Measurements from ENCODE around the gene IMPG2. TPM values are rescaled to one million over a fixed set of nuclear protein-coding genes. Genes with fewer than 3 reads are reported as not detected.

IMPG2 gene
- total and polyA plus RNA-seq, 2 donors (not counting 1 experiment from before 2014, with no cell fraction given), result 0.21 to 0.44 TPM

DNA sequence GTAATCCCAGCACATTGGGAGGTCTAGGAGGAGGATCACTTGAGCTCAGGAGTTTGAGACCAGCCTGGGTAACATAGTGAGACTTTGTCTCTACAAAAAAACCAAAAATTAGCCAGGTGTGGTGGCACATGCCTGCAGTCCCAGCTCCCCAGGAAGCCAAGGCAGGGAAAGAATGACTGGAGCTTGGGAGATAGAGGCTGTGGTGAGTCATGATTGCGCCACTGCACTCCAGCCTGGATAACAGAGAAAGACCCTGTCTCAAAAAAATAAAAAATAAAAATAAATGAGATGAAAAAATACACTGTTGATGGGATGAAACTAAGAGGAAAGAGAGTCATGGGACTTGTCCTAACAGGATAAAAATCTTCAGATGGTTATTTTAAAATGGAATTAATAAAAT, 137.6 kb downstream of the IMPG2 start:
- Histone ChIP-seq H3K9me3 (ENCODE audit: control extremely low read depth in 1 of 3, control insufficient read depth in 2 of 3, insufficient read depth in 1 of 3, low read length in 2 of 3) (no peaks in the 10 kb centered on the region), H3K27ac (ENCODE audit: low read length in 2 of 2) (no peak overlapping the region), H3K9ac (ENCODE audit: low read length) (no peak overlapping the region), H3K4me3 (ENCODE audit: control extremely low read depth in 1 of 5, extremely low read depth in 1 of 5, insufficient read depth in 1 of 5, low read depth in 2 of 5, low read length in 4 of 5) (no peak overlapping the region), H4K20me1 (ENCODE audit: control insufficient read depth, insufficient read depth, low read length, poor library complexity, severe bottlenecking) (no peaks in the 10 kb centered on the region), H3K4me1 (ENCODE audit: control insufficient read depth in 2 of 2, insufficient read depth in 2 of 2, low read length in 2 of 2) (no peaks in the 10 kb centered on the region), H3K36me3 (replicated peaks in 1 of 2; ENCODE audit: control extremely low read depth in 1 of 2, control insufficient read depth in 1 of 2, extremely low read depth in 1 of 2, insufficient read depth in 2 of 2, low read length in 1 of 2) (no peaks in the 10 kb centered on the region), H3K79me2 (ENCODE audit: control insufficient read depth, insufficient read depth, low read length) (no peaks in the 10 kb centered on the region), H2AFZ (ENCODE audit: insufficient read depth, low read depth, low read length, poor library complexity, severe bottlenecking) (no peak overlapping the region), H3K27me3 (replicated peaks in 1 of 4; ENCODE audit: control extremely low read depth in 1 of 4, control insufficient read depth in 3 of 4, insufficient read depth in 4 of 4, low read length in 3 of 4) (no peaks in the 10 kb centered on the region), H3K4me2 (replicated peaks; ENCODE audit: low read depth, low read length, poor library complexity, severe bottlenecking) (no peak overlapping the region)
- H3K27me3 Mint-ChIP-seq, result peaks cover 3% of the 10 kb centered on the region
- ChIA-PET CTCF (no interaction called here), POLR2A (no interaction called here)
- no peak for TF ChIP-seq EZH2 (IDR thresholded peaks at IDR 0.05; ENCODE audit: borderline replicate concordance, insufficient read depth, low read depth, low read length, poor library complexity, severe bottlenecking)
- TF ChIP-seq, protein P1, sequence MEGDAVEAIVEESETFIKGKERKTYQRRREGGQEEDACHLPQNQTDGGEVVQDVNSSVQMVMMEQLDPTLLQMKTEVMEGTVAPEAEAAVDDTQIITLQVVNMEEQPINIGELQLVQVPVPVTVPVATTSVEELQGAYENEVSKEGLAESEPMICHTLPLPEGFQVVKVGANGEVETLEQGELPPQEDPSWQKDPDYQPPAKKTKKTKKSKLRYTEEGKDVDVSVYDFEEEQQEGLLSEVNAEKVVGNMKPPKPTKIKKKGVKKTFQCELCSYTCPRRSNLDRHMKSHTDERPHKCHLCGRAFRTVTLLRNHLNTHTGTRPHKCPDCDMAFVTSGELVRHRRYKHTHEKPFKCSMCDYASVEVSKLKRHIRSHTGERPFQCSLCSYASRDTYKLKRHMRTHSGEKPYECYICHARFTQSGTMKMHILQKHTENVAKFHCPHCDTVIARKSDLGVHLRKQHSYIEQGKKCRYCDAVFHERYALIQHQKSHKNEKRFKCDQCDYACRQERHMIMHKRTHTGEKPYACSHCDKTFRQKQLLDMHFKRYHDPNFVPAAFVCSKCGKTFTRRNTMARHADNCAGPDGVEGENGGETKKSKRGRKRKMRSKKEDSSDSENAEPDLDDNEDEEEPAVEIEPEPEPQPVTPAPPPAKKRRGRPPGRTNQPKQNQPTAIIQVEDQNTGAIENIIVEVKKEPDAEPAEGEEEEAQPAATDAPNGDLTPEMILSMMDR (IDR thresholded peaks at IDR 0.05), result no peak
- no peak for ATAC-seq (ENCODE audit: low read depth)
- no peak overlapping the region for H3K4me3 Mint-ChIP-seq
- no peaks in the 10 kb centered on the region for H3K9me3 Mint-ChIP-seq (ENCODE audit: insufficient read depth)
- H3K27ac Mint-ChIP-seq, result no peak overlapping the region
- WGBS (ENCODE audit: insufficient coverage), result no CpG with 5 or more reads among the region's 1 CpG
- no peaks in the 10 kb centered on the region for H3K4me1 Mint-ChIP-seq
- DNase-seq, result no peak
- intact Hi-C loops (cut with micrococcal nuclease), result no loop called here

DNA sequence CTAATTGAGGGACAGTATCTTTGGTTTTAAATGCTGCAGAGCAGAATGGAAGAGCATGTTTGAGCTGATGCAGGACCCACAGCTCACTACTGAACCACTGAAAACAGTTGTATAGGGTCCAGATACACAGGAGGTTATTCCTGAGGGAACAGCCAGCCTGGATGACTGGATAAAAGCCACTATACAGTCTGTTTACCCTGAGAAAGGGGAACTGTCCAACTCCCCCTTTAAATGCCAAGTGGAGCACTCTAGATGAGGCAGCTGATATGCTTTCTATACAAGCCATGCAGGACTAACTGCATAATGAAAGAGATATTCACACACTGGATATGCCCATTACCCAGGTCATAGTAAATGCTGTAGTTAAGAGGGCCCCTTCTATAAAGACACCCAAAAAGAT, 138.6 kb downstream of the IMPG2 start:
- Histone ChIP-seq H3K27ac (ENCODE audit: low read length in 2 of 2) (no peak overlapping the region), H4K20me1 (ENCODE audit: control insufficient read depth, insufficient read depth, low read length, poor library complexity, severe bottlenecking) (no peaks in the 10 kb centered on the region), H2AFZ (ENCODE audit: insufficient read depth, low read depth, low read length, poor library complexity, severe bottlenecking) (no peak overlapping the region), H3K36me3 (replicated peaks in 1 of 2; ENCODE audit: control extremely low read depth in 1 of 2, control insufficient read depth in 1 of 2, extremely low read depth in 1 of 2, insufficient read depth in 2 of 2, low read length in 1 of 2) (no peaks in the 10 kb centered on the region), H3K4me1 (ENCODE audit: control insufficient read depth in 2 of 2, insufficient read depth in 2 of 2, low read length in 2 of 2) (no peaks in the 10 kb centered on the region), H3K4me2 (replicated peaks; ENCODE audit: low read depth, low read length, poor library complexity, severe bottlenecking) (no peak overlapping the region), H3K4me3 (ENCODE audit: control extremely low read depth in 1 of 5, extremely low read depth in 1 of 5, insufficient read depth in 1 of 5, low read depth in 2 of 5, low read length in 4 of 5) (no peak overlapping the region), H3K27me3 (replicated peaks in 1 of 4; ENCODE audit: control extremely low read depth in 1 of 4, control insufficient read depth in 3 of 4, insufficient read depth in 4 of 4, low read length in 3 of 4) (no peaks in the 10 kb centered on the region), H3K9ac (ENCODE audit: low read length) (no peak overlapping the region), H3K9me3 (ENCODE audit: control extremely low read depth in 1 of 3, control insufficient read depth in 2 of 3, insufficient read depth in 1 of 3, low read length in 2 of 3) (no peaks in the 10 kb centered on the region), H3K79me2 (ENCODE audit: control insufficient read depth, insufficient read depth, low read length) (no peaks in the 10 kb centered on the region)
- ATAC-seq (ENCODE audit: low read depth) (no peak), DNase-seq (no peak)
- Mint-ChIP-seq H3K4me1 (no peaks in the 10 kb centered on the region), H3K4me3 (no peak overlapping the region), H3K27me3 (peaks cover 3% of the 10 kb centered on the region), H3K27ac (no peak overlapping the region), H3K9me3 (ENCODE audit: insufficient read depth) (no peaks in the 10 kb centered on the region)
- CTCF ChIA-PET, result no interaction called here
- TF ChIP-seq, protein P1 (IDR thresholded peaks at IDR 0.05), result no peak
- no peak for TF ChIP-seq EZH2 (IDR thresholded peaks at IDR 0.05; ENCODE audit: borderline replicate concordance, insufficient read depth, low read depth, low read length, poor library complexity, severe bottlenecking)
- POLR2A ChIA-PET, result no interaction called here
- intact Hi-C loops (cut with micrococcal nuclease), result no loop called here
